ENCODE results near the gene FRAS1.

Gene FRAS1

GRCh38 chr4:78480286-78480685 lies 423.2 kb downstream of the FRAS1 start:
- TF ChIP-seq TAF1 (IDR thresholded peaks at IDR 0.05; ENCODE audit: borderline replicate concordance, insufficient read depth, low read length), result no peak
- no peak for TF ChIP-seq POLR2AphosphoS5 (IDR thresholded peaks at IDR 0.05; ENCODE audit: low read depth, low read length)
- TF ChIP-seq FOXP2 (optimal IDR thresholded peaks at IDR 0.05; ENCODE audit: borderline replicate concordance, extremely low read depth, extremely low read length, insufficient read depth), result no peak
- TF ChIP-seq SIN3A (IDR thresholded peaks at IDR 0.05; ENCODE audit: borderline replicate concordance, insufficient read depth, low read length), result no peak
- no peak for TF ChIP-seq REST (IDR thresholded peaks at IDR 0.05; ENCODE audit: insufficient read depth in 1 of 2, low read depth in 2 of 2, low read length in 2 of 2)

GRCh38 chr4:78481180-78481579 lies 424.1 kb downstream of the FRAS1 start:
- TF ChIP-seq TAF1 (IDR thresholded peaks at IDR 0.05; ENCODE audit: borderline replicate concordance, insufficient read depth, low read length) (no peak), REST (IDR thresholded peaks at IDR 0.05; ENCODE audit: insufficient read depth in 1 of 2, low read depth in 2 of 2, low read length in 2 of 2) (no peak), POLR2AphosphoS5 (IDR thresholded peaks at IDR 0.05; ENCODE audit: low read depth, low read length) (no peak), SIN3A (IDR thresholded peaks at IDR 0.05; ENCODE audit: borderline replicate concordance, insufficient read depth, low read length) (no peak), FOXP2 (optimal IDR thresholded peaks at IDR 0.05; ENCODE audit: borderline replicate concordance, extremely low read depth, extremely low read length, insufficient read depth) (no peak)

- TF ChIP-seq FOXP2 (optimal IDR thresholded peaks at IDR 0.05; ENCODE audit: borderline replicate concordance, extremely low read depth, extremely low read length, insufficient read depth), result no peak
- TF ChIP-seq POLR2AphosphoS5 (IDR thresholded peaks at IDR 0.05; ENCODE audit: low read depth, low read length), result no peak
- no peak for TF ChIP-seq SIN3A (IDR thresholded peaks at IDR 0.05; ENCODE audit: borderline replicate concordance, insufficient read depth, low read length)
- TF ChIP-seq REST (IDR thresholded peaks at IDR 0.05; ENCODE audit: insufficient read depth in 1 of 2, low read depth in 2 of 2, low read length in 2 of 2), result no peak
- TF ChIP-seq TAF1 (IDR thresholded peaks at IDR 0.05; ENCODE audit: borderline replicate concordance, insufficient read depth, low read length), result no peak
Observed at GRCh38 chr4:78482281-78482680, 425.2 kb downstream of the FRAS1 start.

GRCh38 chr4:78483811-78484210 lies 426.7 kb downstream of the FRAS1 start:
- no peak for TF ChIP-seq SIN3A (IDR thresholded peaks at IDR 0.05; ENCODE audit: borderline replicate concordance, insufficient read depth, low read length)
- no peak for TF ChIP-seq REST (IDR thresholded peaks at IDR 0.05; ENCODE audit: insufficient read depth in 1 of 2, low read depth in 2 of 2, low read length in 2 of 2)
- no peak for TF ChIP-seq FOXP2 (optimal IDR thresholded peaks at IDR 0.05; ENCODE audit: borderline replicate concordance, extremely low read depth, extremely low read length, insufficient read depth)
- no peak for TF ChIP-seq POLR2AphosphoS5 (IDR thresholded peaks at IDR 0.05; ENCODE audit: low read depth, low read length)
- TF ChIP-seq TAF1 (IDR thresholded peaks at IDR 0.05; ENCODE audit: borderline replicate concordance, insufficient read depth, low read length), result no peak

GRCh38 chr4:78484574-78484973 lies 427.5 kb downstream of the FRAS1 start:
- no peak for TF ChIP-seq POLR2AphosphoS5 (IDR thresholded peaks at IDR 0.05; ENCODE audit: low read depth, low read length)
- no peak for TF ChIP-seq SIN3A (IDR thresholded peaks at IDR 0.05; ENCODE audit: borderline replicate concordance, insufficient read depth, low read length)
- TF ChIP-seq FOXP2 (optimal IDR thresholded peaks at IDR 0.05; ENCODE audit: borderline replicate concordance, extremely low read depth, extremely low read length, insufficient read depth), result no peak
- TF ChIP-seq TAF1 (IDR thresholded peaks at IDR 0.05; ENCODE audit: borderline replicate concordance, insufficient read depth, low read length), result no peak

All from PFSK-1 (cell line).